Mesothelial cell of epicardium (in vitro differentiated cells): ENCODE results near the gene CDK5RAP2. TPM values are rescaled to one million over a fixed set of nuclear protein-coding genes. Genes with fewer than 3 reads are reported as not detected.
"Not testable (repeated sequence)": the region's sequence is repeated elsewhere in the genome, so short reads cannot be mapped to it uniquely, and the experiment has no call there.

ENCODE experiments used
- DNase-seq, 2 experiments: peaks; one replicate each; pipeline ENCODE4 v3.0.0; 2021; ENCODE audit warnings: low spot score in 2 of 2; ENCODE audit not compliant: unreplicated experiment in 2 of 2
- H3K27ac Mint-ChIP-seq: 2 replicates; pipeline ENCODE4 v1.8.0; 2021; ENCODE audit warnings: mixed read lengths
- H3K27me3 Mint-ChIP-seq: 2 replicates; pipeline ENCODE4 v1.8.0; 2021; ENCODE audit warnings: low read depth, mixed read lengths
- H3K36me3 Mint-ChIP-seq: 2 replicates; pipeline ENCODE4 v1.8.0; 2021; ENCODE audit warnings: mixed read lengths
- H3K4me1 Mint-ChIP-seq: 2 replicates; pipeline ENCODE4 v1.8.0; 2021; ENCODE audit warnings: mixed read lengths
- H3K4me3 Mint-ChIP-seq: 2 replicates; pipeline ENCODE4 v1.8.0; 2021; ENCODE audit warnings: mild to moderate bottlenecking, moderate library complexity, mixed read lengths
- H3K9me3 Mint-ChIP-seq: 2 replicates; pipeline ENCODE4 v1.8.0; 2021; ENCODE audit warnings: mixed read lengths
- CTCF ChIP-seq: fragments of 200-600 bp; sonication (generic); IDR thresholded peaks from one replicate; pipeline ENCODE4 v1.5.0; 2021; ENCODE audit warnings: antibody characterized with exemption; ENCODE audit not compliant: unreplicated experiment
- total RNA-seq: library from RNA; stranded (reverse); gene quantifications from 3 replicates; pipeline ENCODE4 v1.2.1, GENCODE V29; 2021

The CDK5RAP2 gene
- 66.0 to 75.5 TPM (median 71.0 TPM) in 3 replicates for total RNA-seq

GRCh38 chr9:120580051-120580896 is at the start of gene CDK5RAP2:
Gene CDK5RAP2, minus strand, starts transcription at chr9:120580167. Its CDS starts 189 bp downstream, at chr9:120579978.
- H3K4me3 Mint-ChIP-seq, result peak within 1 kb of the TSS; percentile 97
- peak within 1 kb of the TSS; percentile 96 for H3K27ac Mint-ChIP-seq
- H3K36me3 Mint-ChIP-seq, result peaks cover 5% of the 10 kb centered on the region
- no peaks in the 10 kb centered on the region for H3K9me3 Mint-ChIP-seq
- peaks cover 16% of the 10 kb centered on the region for H3K4me1 Mint-ChIP-seq
- TF ChIP-seq CTCF, result no peak
- no peaks in the 10 kb centered on the region for H3K27me3 Mint-ChIP-seq
- DNase-seq, result peak; percentile 81 to 87

- not testable (repeated sequence) for H3K27me3 Mint-ChIP-seq, DNase-seq, H3K27ac Mint-ChIP-seq, H3K4me3 Mint-ChIP-seq, H3K4me1 Mint-ChIP-seq, H3K36me3 Mint-ChIP-seq
- peaks cover 13% of the 10 kb centered on the region for H3K9me3 Mint-ChIP-seq
Measured at GRCh38 chr9:120628925-120629497, 49.0 kb upstream of the CDK5RAP2 start.

GRCh38 chr9:120628207-120628924 is 48.4 kb upstream of the CDK5RAP2 start:
- peaks cover 5% of the 10 kb centered on the region for H3K4me1 Mint-ChIP-seq
- H3K4me3 Mint-ChIP-seq, result no peak overlapping the region
- no peaks in the 10 kb centered on the region for H3K36me3 Mint-ChIP-seq
- H3K27ac Mint-ChIP-seq, result no peak overlapping the region
- H3K27me3 Mint-ChIP-seq, result no peaks in the 10 kb centered on the region
- no peak for DNase-seq
- TF ChIP-seq CTCF, result no peak
- H3K9me3 Mint-ChIP-seq, result peaks cover 13% of the 10 kb centered on the region

GRCh38 chr9:120627073-120627472 is 47.1 kb upstream of the CDK5RAP2 start:
- H3K4me3 Mint-ChIP-seq, result no peak overlapping the region
- H3K4me1 Mint-ChIP-seq, result peaks cover 5% of the 10 kb centered on the region
- no peaks in the 10 kb centered on the region for H3K27me3 Mint-ChIP-seq
- peaks cover 5% of the 10 kb centered on the region for H3K9me3 Mint-ChIP-seq
- no peak overlapping the region for H3K27ac Mint-ChIP-seq
- no peak for DNase-seq
- H3K36me3 Mint-ChIP-seq, result no peaks in the 10 kb centered on the region
- no peak for TF ChIP-seq CTCF

- Mint-ChIP-seq H3K36me3 (no peaks in the 10 kb centered on the region), H3K4me1 (peaks cover 5% of the 10 kb centered on the region), H3K27me3 (no peaks in the 10 kb centered on the region), H3K27ac (no peak overlapping the region), H3K4me3 (no peak overlapping the region), H3K9me3 (peaks cover 5% of the 10 kb centered on the region)
- TF ChIP-seq CTCF, result no peak
- no peak for DNase-seq
Measured at GRCh38 chr9:120626512-120626911, 46.5 kb upstream of the CDK5RAP2 start.

- DNase-seq, result no peak
- Mint-ChIP-seq H3K36me3 (no peaks in the 10 kb centered on the region), H3K9me3 (peaks cover 2% of the 10 kb centered on the region), H3K27ac (no peak overlapping the region), H3K4me3 (no peak overlapping the region), H3K27me3 (no peaks in the 10 kb centered on the region), H3K4me1 (peaks cover 5% of the 10 kb centered on the region)
- no peak for TF ChIP-seq CTCF
Measured at GRCh38 chr9:120625222-120625621, 45.3 kb upstream of the CDK5RAP2 start.
